DOHH2 (cell line): ENCODE data around the gene ADAMTS2.

Experiments
- H3F3A ChIP-seq: fragments of 200-600 bp; sonication (generic), shearing (Covaris generic); 2 replicates; pipeline ENCODE4 v1.6.0; 2016; ENCODE audit warnings: antibody characterized with exemption, mild to moderate bottlenecking; ENCODE audit not compliant: control insufficient read depth, insufficient read depth
- H3K27ac ChIP-seq: fragments of 200-600 bp; sonication (generic); 2 replicates; pipeline ENCODE4 v1.5.1; 2014; ENCODE audit warnings: low read depth, mild to moderate bottlenecking, low read length, moderate library complexity
- H3K27me3 ChIP-seq: fragments of 200-600 bp; sonication (generic); 2 replicates; pipeline ENCODE4 v1.6.1; 2014; ENCODE audit warnings: mild to moderate bottlenecking, low read length, mixed read lengths; ENCODE audit not compliant: control insufficient read depth
- H3K36me3 ChIP-seq: fragments of 200-600 bp; sonication (generic); 2 replicates; pipeline ENCODE4 v1.6.1; 2014; ENCODE audit warnings: mild to moderate bottlenecking, low read length, moderate library complexity, mixed read lengths; ENCODE audit not compliant: control insufficient read depth
- H3K4me1 ChIP-seq: fragments of 200-600 bp; sonication (generic); 2 replicates; pipeline ENCODE4 v1.6.1; 2014; ENCODE audit warnings: mild to moderate bottlenecking, low read length, mixed read lengths; ENCODE audit not compliant: control insufficient read depth
- H3K4me2 ChIP-seq: fragments of 200-600 bp; sonication (generic); 2 replicates; pipeline ENCODE4 v1.6.0; 2014; ENCODE audit warnings: mild to moderate bottlenecking, low read length, moderate library complexity
- H3K4me3 ChIP-seq: fragments of 200-600 bp; sonication (generic); 2 replicates; pipeline ENCODE4 v1.5.1; 2014; ENCODE audit warnings: mild to moderate bottlenecking, low read length, mixed read lengths
- H3K79me2 ChIP-seq: fragments of 200-600 bp; sonication (generic); 2 replicates; pipeline ENCODE4 v1.6.1; 2014; ENCODE audit warnings: mild to moderate bottlenecking, low read length, mixed read lengths; ENCODE audit not compliant: control insufficient read depth
- H3K9me2 ChIP-seq: fragments of 200-600 bp; sonication (generic); replicated peaks from 2 replicates; pipeline ENCODE4 v1.6.1; 2014; ENCODE audit warnings: mild to moderate bottlenecking, low read length, mixed read lengths; ENCODE audit not compliant: control insufficient read depth
- H3K9me3 ChIP-seq: fragments of 200-600 bp; sonication (generic); 2 replicates; pipeline ENCODE4 v1.6.1; 2014; ENCODE audit warnings: antibody characterized with exemption, low read length, mixed read lengths; ENCODE audit not compliant: control insufficient read depth, insufficient read depth
- H4K20me1 ChIP-seq: fragments of 200-600 bp; sonication (generic); 2 replicates; pipeline ENCODE4 v1.6.0; 2014; ENCODE audit warnings: low read depth, mild to moderate bottlenecking, antibody characterized with exemption, low read length, moderate library complexity; ENCODE audit not compliant: control insufficient read depth, insufficient read depth
- CTCF ChIP-seq: fragments of 200-600 bp; sonication (generic); IDR thresholded peaks from one replicate; pipeline ENCODE4 v1.5.1; 2014; ENCODE audit warnings: antibody characterized with exemption, mild to moderate bottlenecking, low read depth, low read length; ENCODE audit not compliant: poor library complexity, severe bottlenecking
- EZH2phosphoT487 ChIP-seq: fragments of 200-600 bp; sonication (generic); IDR thresholded peaks from 2 replicates; pipeline ENCODE4 v1.6.1; 2017; ENCODE audit warnings: borderline replicate concordance, mild to moderate bottlenecking, antibody characterized with exemption, low read length, moderate library complexity, mixed read lengths

The ADAMTS2 gene

GRCh38 chr5:179207470-179207869 is 137.8 kb downstream of the ADAMTS2 start:
- H3K27me3 ChIP-seq = no peaks in the 10 kb centered on the region
- H4K20me1 ChIP-seq = no peaks in the 10 kb centered on the region
- no peak overlapping the region for H3K4me3 ChIP-seq
- no peaks in the 10 kb centered on the region for H3F3A ChIP-seq
- H3K79me2 ChIP-seq = no peaks in the 10 kb centered on the region
- H3K9me2 ChIP-seq = no peaks in the 10 kb centered on the region
- H3K4me1 ChIP-seq = no peaks in the 10 kb centered on the region
- H3K4me2 ChIP-seq = no peak overlapping the region
- no peaks in the 10 kb centered on the region for H3K9me3 ChIP-seq
- TF ChIP-seq CTCF (no peak), EZH2phosphoT487 (no peak)
- no peak overlapping the region for H3K27ac ChIP-seq
- H3K36me3 ChIP-seq = no peaks in the 10 kb centered on the region

DNA sequence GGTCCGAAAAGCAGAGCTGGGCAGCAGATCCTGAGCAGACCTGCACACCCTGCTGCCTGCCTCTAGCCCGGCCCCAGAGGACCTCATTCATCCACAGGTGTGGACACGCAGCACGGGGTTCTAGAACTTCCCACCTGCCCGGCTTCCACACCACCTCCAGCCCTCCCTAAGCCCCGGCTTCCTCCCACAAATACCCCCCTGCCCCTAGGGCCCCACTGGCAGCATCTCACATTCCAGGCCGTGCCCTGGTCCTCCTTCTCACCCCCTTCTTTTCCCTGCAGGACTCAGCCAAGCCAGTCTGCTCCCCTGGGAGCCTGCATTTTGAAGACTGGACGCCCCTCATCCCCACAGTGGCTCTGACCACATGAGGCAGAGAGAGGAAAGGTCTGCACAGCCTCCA is 138.9 kb downstream of the ADAMTS2 start:
- no peaks in the 10 kb centered on the region for H3K27me3 ChIP-seq
- H3K4me1 ChIP-seq = no peaks in the 10 kb centered on the region
- TF ChIP-seq CTCF = no peak
- no peak for TF ChIP-seq EZH2phosphoT487
- H3K27ac ChIP-seq = no peak overlapping the region
- H3K9me2 ChIP-seq = no peaks in the 10 kb centered on the region
- H4K20me1 ChIP-seq = no peaks in the 10 kb centered on the region
- H3K79me2 ChIP-seq = no peaks in the 10 kb centered on the region
- H3K9me3 ChIP-seq = no peaks in the 10 kb centered on the region
- H3F3A ChIP-seq = no peaks in the 10 kb centered on the region
- no peaks in the 10 kb centered on the region for H3K36me3 ChIP-seq
- H3K4me3 ChIP-seq = no peak overlapping the region
- H3K4me2 ChIP-seq = no peak overlapping the region

DNA sequence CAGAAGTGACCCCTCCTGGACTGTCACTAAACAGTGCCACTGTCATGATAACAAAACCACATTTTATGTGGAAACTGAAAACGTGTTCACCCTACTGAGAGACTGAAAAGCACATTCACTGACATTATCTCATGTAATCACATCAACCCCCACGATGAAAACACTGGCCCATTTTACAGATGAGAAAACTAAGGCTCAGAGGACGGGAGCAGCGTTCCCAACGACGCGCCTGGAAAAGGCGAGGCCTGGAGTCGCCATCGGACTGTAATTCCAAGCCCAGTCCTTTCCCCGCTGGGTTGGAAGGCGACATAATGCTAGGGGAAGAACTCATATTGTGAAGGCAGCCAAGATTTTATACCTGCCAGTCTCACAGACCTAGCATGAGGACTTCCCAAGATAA is 140.0 kb downstream of the ADAMTS2 start:
- Histone ChIP-seq H3K27me3 (no peaks in the 10 kb centered on the region), H3K9me2 (no peaks in the 10 kb centered on the region), H3K4me3 (no peak overlapping the region), H3K27ac (no peak overlapping the region), H3K4me2 (no peak overlapping the region), H3K79me2 (no peaks in the 10 kb centered on the region), H3K36me3 (no peaks in the 10 kb centered on the region), H3K4me1 (no peaks in the 10 kb centered on the region), H4K20me1 (no peaks in the 10 kb centered on the region), H3K9me3 (no peaks in the 10 kb centered on the region), H3F3A (no peaks in the 10 kb centered on the region)
- TF ChIP-seq EZH2phosphoT487 = no peak
- TF ChIP-seq CTCF = no peak

- H3K27ac ChIP-seq = no peak overlapping the region
- no peak overlapping the region for H3K4me2 ChIP-seq
- no peaks in the 10 kb centered on the region for H3K9me2 ChIP-seq
- no peaks in the 10 kb centered on the region for H3K9me3 ChIP-seq
- H3K27me3 ChIP-seq = no peaks in the 10 kb centered on the region
- no peak overlapping the region for H3K4me3 ChIP-seq
- TF ChIP-seq CTCF (no peak), EZH2phosphoT487 (no peak)
- no peaks in the 10 kb centered on the region for H3F3A ChIP-seq
- H4K20me1 ChIP-seq = no peaks in the 10 kb centered on the region
- no peaks in the 10 kb centered on the region for H3K79me2 ChIP-seq
- H3K4me1 ChIP-seq = no peaks in the 10 kb centered on the region
- no peaks in the 10 kb centered on the region for H3K36me3 ChIP-seq
These were observed 140.7 kb downstream of the ADAMTS2 start for GRCh38 chr5:179204572-179204971.
